GM12878 (cell line): ENCODE measurements around the gene CHERP. TPM values are rescaled to one million over a fixed set of nuclear protein-coding genes. Genes with fewer than 3 reads are reported as not detected.

Source experiments
- ATAC-seq: fragments of 200-7000 bp; cut with Tn5 transposase; 3 replicates; pipeline ENCODE4 v1.9.1; 2020; ENCODE audit warnings: mild to moderate bottlenecking, moderate library complexity
- BruUV-seq: library from RNA; stranded (reverse); fragments of 400-500 nt; replicated peaks from 2 replicates; lab custom pipeline; 2021; lab: Mats Ljungman, UMichigan
- CTCF ChIA-PET: fragments of 300-600 bp; sonication (Branson Sonifier 250); formaldehyde crosslinking; extraction: SDS; loops from one replicate; lab custom pipeline; 2021; ENCODE audit warnings: inconsistent platforms; lab: Yijun Ruan, JAX
- POLR2A ChIA-PET: fragments of 350-600 bp; formaldehyde crosslinking; extraction: SDS; loops from one replicate; lab custom pipeline; 2021; ENCODE audit warnings: inconsistent platforms; lab: Charles Lee
- RAD21 ChIA-PET: fragments of 300-600 bp; sonication (Branson Sonifier 250); formaldehyde crosslinking; loops from one replicate; lab custom pipeline; 2023; ENCODE audit warnings: antibody characterized with exemption; ENCODE audit not compliant: unreplicated experiment; lab: Charles Lee
- SMC1A ChIA-PET: fragments of 300-600 bp; sonication (Branson Sonifier 250); formaldehyde crosslinking; loops from one replicate; lab custom pipeline; 2023; ENCODE audit not compliant: unreplicated experiment, uncharacterized antibody; lab: Charles Lee
- DNase-seq: peaks from one replicate; pipeline ENCODE4 v3.0.0-alpha.2; 2011; ENCODE audit warnings: low read depth, low spot score
- FAIRE-seq: peaks from 3 replicates; lab custom pipeline; 2011; peaks lifted over from hg19 to GRCh38; lab: Jason Lieb, UNC
- H2AFZ ChIP-seq: 2 replicates; pipeline ENCODE4 v1.6.0; 2011; ENCODE audit warnings: low read depth, low read length, control low read depth; ENCODE audit not compliant: control insufficient read depth
- H3K27ac ChIP-seq: 2 replicates; pipeline ENCODE4 v1.5.1; 2011; ENCODE audit warnings: control low read depth; ENCODE audit not compliant: control insufficient read depth, insufficient read depth
- H3K27me3 ChIP-seq, 2 experiments: replicated peaks in 1 of 2; 2 replicates each; pipeline versions ENCODE4 v1.6.0 to v1.6.1; 2011; ENCODE audit warnings: low read length in 1 of 2; ENCODE audit not compliant: control insufficient read depth in 2 of 2, insufficient read depth in 2 of 2
- H3K36me3 ChIP-seq, 2 experiments: 2 replicates each; pipeline ENCODE4 v1.5.1; 2011; ENCODE audit warnings: low read length in 1 of 2; ENCODE audit not compliant: control insufficient read depth in 2 of 2, insufficient read depth in 2 of 2
- H3K4me1 ChIP-seq: 2 replicates; pipeline ENCODE4 v1.6.1; 2011; ENCODE audit warnings: mild to moderate bottlenecking, low read length, moderate library complexity, mixed read lengths; ENCODE audit not compliant: control insufficient read depth, insufficient read depth
- H3K4me2 ChIP-seq: 2 replicates; pipeline ENCODE4 v1.6.0; 2011; ENCODE audit warnings: control low read depth; ENCODE audit not compliant: control insufficient read depth, insufficient read depth
- H3K4me3 ChIP-seq: fragments of 200-600 bp; sonication (generic); 2 replicates; pipeline ENCODE4 v1.5.1; 2016
- H3K79me2 ChIP-seq: 2 replicates; pipeline ENCODE4 v1.6.0; 2011; ENCODE audit warnings: low read length; ENCODE audit not compliant: control insufficient read depth, insufficient read depth
- H3K9ac ChIP-seq: 2 replicates; pipeline ENCODE4 v1.8.0; 2011; ENCODE audit warnings: low read length, control low read depth, mixed read lengths; ENCODE audit not compliant: control insufficient read depth, insufficient read depth
- H3K9me3 ChIP-seq: replicated peaks from 3 replicates; pipeline ENCODE4 v1.5.1; 2011; ENCODE audit warnings: mild to moderate bottlenecking, low read length; ENCODE audit not compliant: control insufficient read depth, insufficient read depth
- H4K20me1 ChIP-seq: 2 replicates; pipeline ENCODE4 v1.6.0; 2011; ENCODE audit not compliant: control insufficient read depth, insufficient read depth
- CBX5 ChIP-seq: sonication (generic); IDR thresholded peaks from 2 replicates; pipeline ENCODE4 v1.6.1; 2016; ENCODE audit warnings: low read depth, moderate library complexity, mild to moderate bottlenecking, inconsistent platforms
- CHD1 ChIP-seq: IDR thresholded peaks from 2 replicates; pipeline ENCODE4 v1.6.1; 2012; ENCODE audit warnings: low read depth, low read length, improper control_type of control experiment
- IRF5 ChIP-seq: fragments of 450-650 bp; IDR thresholded peaks from 2 replicates; pipeline ENCODE4 v1.6.1; 2017; ENCODE audit warnings: borderline replicate concordance
- MEF2A ChIP-seq: IDR thresholded peaks from 2 replicates; pipeline ENCODE4 v1.6.1; 2011; ENCODE audit warnings: low read depth, mild to moderate bottlenecking, low read length, moderate library complexity; ENCODE audit not compliant: insufficient read depth
- MEF2B ChIP-seq: fragments of 450-650 bp; IDR thresholded peaks from 2 replicates; pipeline ENCODE4 v1.6.1; 2018; ENCODE audit warnings: mild to moderate bottlenecking, moderate library complexity; ENCODE audit not compliant: partially characterized antibody, poor library complexity, severe bottlenecking
- NFYA ChIP-seq: IDR thresholded peaks from 2 replicates; pipeline ENCODE4 v1.6.1; 2011; ENCODE audit warnings: low read depth, mild to moderate bottlenecking, low read length, improper control_type of control experiment, borderline replicate concordance
- RAD51 ChIP-seq: fragments of 450-650 bp; IDR thresholded peaks from 2 replicates; pipeline ENCODE4 v1.6.1; 2016; ENCODE audit warnings: moderate library complexity, mild to moderate bottlenecking, inconsistent platforms
- SMAD5 ChIP-seq: IDR thresholded peaks from 2 replicates; pipeline ENCODE4 v1.6.1; 2016; ENCODE audit warnings: antibody characterized with exemption, low read depth
- SUPT20H ChIP-seq: IDR thresholded peaks from 2 replicates; pipeline ENCODE4 v1.6.1; 2011; ENCODE audit warnings: low read depth, mild to moderate bottlenecking, low read length, moderate library complexity, borderline replicate concordance; ENCODE audit not compliant: control insufficient read depth
- TBL1XR1 ChIP-seq: IDR thresholded peaks from 2 replicates; pipeline ENCODE4 v1.6.1; 2012; ENCODE audit warnings: low read depth, low read length, improper control_type of control experiment
- YY1 ChIP-seq: IDR thresholded peaks from 2 replicates; pipeline ENCODE4 v1.6.1; 2011; ENCODE audit warnings: low read depth, mild to moderate bottlenecking, low read length
- WGBS: methylation state at CpG from one replicate; pipeline ENCODE4 v1.1.6; 2016; ENCODE audit warnings: low lambda C conversion rate; ENCODE audit not compliant: insufficient replicate concordance, insufficient coverage; ENCODE audit errors: missing lambda C conversion rate; 5-methylcytosine and 5-hydroxymethylcytosine counted together
- in situ Hi-C: fragments of 300-500 bp; cut with MboI; formaldehyde crosslinking; loops from 9 replicates; pipeline ENCODE4 v1.14.3; 2018; ENCODE audit warnings: mixed read lengths
- intact Hi-C: fragments of 100-400 bp; cut with micrococcal nuclease; formaldehyde crosslinking; loops from one replicate; pipeline ENCODE4 v1.14.2; 2022; ENCODE audit not compliant: unreplicated experiment
- polyA plus RNA-seq, 11 experiments: library from polyadenylated mRNA; depleted of rRNA in 4 of 11; unstranded in 6 of 11; stranded (reverse) in 5 of 11; fragments of >200 nt; fragmentation: Nextera tagmentation in 4 of 11; fragmentation: Illumina TruSeq in 1 of 11; extraction: Ambion mirVana in 4 of 11; extraction: Trizol in 1 of 11; gene quantifications; 1 replicate in 1 of 11; 2 replicates in 10 of 11; pipeline versions ENCODE4 v1.2.1 to v1.2.3, GENCODE V29; 2011 to 2016; ENCODE audit warnings: inconsistent platforms in 2 of 11, missing spikeins in 2 of 11, low read depth in 1 of 11
- total RNA-seq, 4 experiments: library from RNA; depleted of rRNA in 3 of 4; stranded (reverse); fragments of >200 nt in 3 of 4; fragmentation: Illumina TruSeq in 1 of 4; extraction: Trizol in 1 of 4; gene quantifications; 2 replicates each; pipeline versions ENCODE4 v1.2.1 to v1.2.3, GENCODE V29; 2013 to 2021
- TF ChIP-seq, protein P1 (sequence below): fragments of 450-650 bp; IDR thresholded peaks from 2 replicates; pipeline ENCODE4 v1.6.1; 2016; ENCODE audit warnings: mild to moderate bottlenecking
- TF ChIP-seq, protein P2 (sequence below): fragments of 150-350 bp; IDR thresholded peaks from 2 replicates; pipeline ENCODE4 v1.6.1; 2016; ENCODE audit warnings: low read depth, low read length
- TF ChIP-seq, protein P3 (sequence below): IDR thresholded peaks from 2 replicates; pipeline ENCODE4 v1.6.1; 2012; ENCODE audit warnings: low read length, inconsistent platforms

CHERP gene
- total and polyA plus RNA-seq, 10 of the 15 experiments (the other 5 are each of a cell fraction or from before 2014, with no cell fraction given), result 0.66 to 65.3 (median 12.2) TPM

DNA sequence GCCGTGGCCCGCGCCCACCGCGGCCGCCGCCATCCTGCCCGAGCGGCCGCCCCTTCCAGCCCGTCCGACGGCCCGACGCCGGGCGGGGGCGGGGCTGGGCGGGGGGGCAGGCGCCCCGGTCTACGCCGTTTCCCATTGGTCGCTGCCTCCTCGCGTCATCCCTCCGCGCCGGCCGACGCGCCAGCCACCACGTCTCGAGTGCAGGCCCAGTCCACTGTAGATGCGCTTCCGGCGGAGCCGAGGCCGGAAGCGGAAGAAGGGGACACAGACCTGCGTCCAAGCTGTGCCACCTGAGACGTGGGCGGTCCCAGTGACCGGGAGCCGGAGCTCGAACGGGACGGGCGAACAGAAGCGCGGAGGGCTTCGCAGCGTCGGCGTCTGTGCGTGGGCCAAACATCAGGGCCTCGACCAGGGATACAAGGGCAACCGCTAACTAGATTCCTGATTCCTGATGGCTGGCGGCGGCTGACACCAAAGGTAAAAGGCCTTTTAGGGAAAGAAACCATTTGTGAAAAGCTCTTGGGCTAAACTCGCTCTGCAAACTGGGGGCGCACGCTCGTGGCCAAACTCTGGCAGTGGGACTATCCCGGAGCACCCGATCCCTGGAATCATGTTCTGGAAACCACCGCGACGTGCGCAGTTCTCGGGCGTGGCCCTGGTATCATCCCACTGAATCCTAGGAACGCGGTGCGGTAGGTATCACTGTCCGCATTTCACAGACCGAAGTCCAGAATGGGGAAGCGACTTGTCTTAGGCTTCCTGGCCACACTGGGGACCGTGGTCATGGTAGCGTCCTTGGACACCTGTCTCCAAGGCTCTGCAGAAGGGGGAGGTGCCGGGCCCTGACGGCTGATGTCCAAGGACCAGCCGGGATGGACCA lies 30.3 kb upstream of the CHERP start, which contains the start of gene SLC35E1:
TSS of gene SLC35E1 (minus strand) at position 84 of the 880 bp plus-strand sequence. CDS start at position 33, 51 bp downstream.
- Histone ChIP-seq H3K4me1 (peaks cover 12% of the 10 kb centered on the region), H3K9ac (peak within 1 kb of the TSS; percentile 94), H3K4me2 (peak within 1 kb of the TSS; percentile 96), H3K36me3 (peaks cover 15 to 24% of the 10 kb centered on the region in 2 experiments), H3K79me2 (peaks cover 70% of the 10 kb centered on the region), H3K9me3 (no peaks in the 10 kb centered on the region), H2AFZ (peak within 1 kb of the TSS; percentile 71), H3K27me3 (no peaks in the 10 kb centered on the region), H3K4me3 (peak within 1 kb of the TSS; percentile 97), H3K27ac (peak within 1 kb of the TSS; percentile 87), H4K20me1 (peaks cover 2% of the 10 kb centered on the region; the same call in 1 of the 2 replicates)
- in situ Hi-C loops, result no loop called here
- BruUV-seq, result TSS peak; percentile 89
- ATAC-seq (peak; percentile 97), DNase-seq (peak; percentile 86), FAIRE-seq (peak; percentile 87)
- CTCF ChIA-PET, result interaction anchor here (1.0 to 2.4 kb wide), 4 partner anchors 12 to 190 kb away, joined by 3 to 15 read pairs (median 6); no protein-coding TSS in a partner anchor
- SMC1A ChIA-PET, result interaction anchor here (1.0 to 2.7 kb wide), 6 partner anchors 9 to 52 kb away, joined by 3 to 20 read pairs (median 6); no protein-coding TSS in a partner anchor
- POLR2A ChIA-PET, result interaction anchor here (0.9 to 6.5 kb wide), 10 partner anchors 9 to 89 kb away, joined by 3 to 93 read pairs (median 4); partner anchors contain the start of genes CHERP and SMIM7
- intact Hi-C loops, result no loop called here
- under 1% methylated on average over 64 of the region's 83 CpGs for WGBS
- RAD21 ChIA-PET, result interaction anchor here (0.7 to 2.6 kb wide), 8 partner anchors 9 to 88 kb away, joined by 3 to 28 read pairs (median 4); partner anchors contain the start of genes CALR3, CHERP, SMIM7 and TMEM38A
- no peak; the same call in 1 of the 2 replicates for TF ChIP-seq SMAD5
- 0 out of 2 replicates have a peak, but pooled peaks have one; percentile 53 for TF ChIP-seq CHD1
- TF ChIP-seq SUPT20H, result no peak
- TF ChIP-seq YY1, result peak; percentile 57; the same call in 1 of the 2 replicates
- no peak for TF ChIP-seq CBX5
- TF ChIP-seq, protein P1, sequence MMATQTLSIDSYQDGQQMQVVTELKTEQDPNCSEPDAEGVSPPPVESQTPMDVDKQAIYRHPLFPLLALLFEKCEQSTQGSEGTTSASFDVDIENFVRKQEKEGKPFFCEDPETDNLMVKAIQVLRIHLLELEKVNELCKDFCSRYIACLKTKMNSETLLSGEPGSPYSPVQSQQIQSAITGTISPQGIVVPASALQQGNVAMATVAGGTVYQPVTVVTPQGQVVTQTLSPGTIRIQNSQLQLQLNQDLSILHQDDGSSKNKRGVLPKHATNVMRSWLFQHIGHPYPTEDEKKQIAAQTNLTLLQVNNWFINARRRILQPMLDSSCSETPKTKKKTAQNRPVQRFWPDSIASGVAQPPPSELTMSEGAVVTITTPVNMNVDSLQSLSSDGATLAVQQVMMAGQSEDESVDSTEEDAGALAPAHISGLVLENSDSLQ, result no peak
- TF ChIP-seq TBL1XR1, result no peak
- no peak for TF ChIP-seq MEF2B
- TF ChIP-seq NFYA, result no peak
- TF ChIP-seq RAD51, result no peak
- TF ChIP-seq MEF2A, result 0 out of 2 replicates have a peak, but pooled peaks have one; percentile 58
- TF ChIP-seq, protein P2, sequence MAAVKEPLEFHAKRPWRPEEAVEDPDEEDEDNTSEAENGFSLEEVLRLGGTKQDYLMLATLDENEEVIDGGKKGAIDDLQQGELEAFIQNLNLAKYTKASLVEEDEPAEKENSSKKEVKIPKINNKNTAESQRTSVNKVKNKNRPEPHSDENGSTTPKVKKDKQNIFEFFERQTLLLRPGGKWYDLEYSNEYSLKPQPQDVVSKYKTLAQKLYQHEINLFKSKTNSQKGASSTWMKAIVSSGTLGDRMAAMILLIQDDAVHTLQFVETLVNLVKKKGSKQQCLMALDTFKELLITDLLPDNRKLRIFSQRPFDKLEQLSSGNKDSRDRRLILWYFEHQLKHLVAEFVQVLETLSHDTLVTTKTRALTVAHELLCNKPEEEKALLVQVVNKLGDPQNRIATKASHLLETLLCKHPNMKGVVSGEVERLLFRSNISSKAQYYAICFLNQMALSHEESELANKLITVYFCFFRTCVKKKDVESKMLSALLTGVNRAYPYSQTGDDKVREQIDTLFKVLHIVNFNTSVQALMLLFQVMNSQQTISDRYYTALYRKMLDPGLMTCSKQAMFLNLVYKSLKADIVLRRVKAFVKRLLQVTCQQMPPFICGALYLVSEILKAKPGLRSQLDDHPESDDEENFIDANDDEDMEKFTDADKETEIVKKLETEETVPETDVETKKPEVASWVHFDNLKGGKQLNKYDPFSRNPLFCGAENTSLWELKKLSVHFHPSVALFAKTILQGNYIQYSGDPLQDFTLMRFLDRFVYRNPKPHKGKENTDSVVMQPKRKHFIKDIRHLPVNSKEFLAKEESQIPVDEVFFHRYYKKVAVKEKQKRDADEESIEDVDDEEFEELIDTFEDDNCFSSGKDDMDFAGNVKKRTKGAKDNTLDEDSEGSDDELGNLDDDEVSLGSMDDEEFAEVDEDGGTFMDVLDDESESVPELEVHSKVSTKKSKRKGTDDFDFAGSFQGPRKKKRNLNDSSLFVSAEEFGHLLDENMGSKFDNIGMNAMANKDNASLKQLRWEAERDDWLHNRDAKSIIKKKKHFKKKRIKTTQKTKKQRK, result no peak
- TF ChIP-seq, protein P3, sequence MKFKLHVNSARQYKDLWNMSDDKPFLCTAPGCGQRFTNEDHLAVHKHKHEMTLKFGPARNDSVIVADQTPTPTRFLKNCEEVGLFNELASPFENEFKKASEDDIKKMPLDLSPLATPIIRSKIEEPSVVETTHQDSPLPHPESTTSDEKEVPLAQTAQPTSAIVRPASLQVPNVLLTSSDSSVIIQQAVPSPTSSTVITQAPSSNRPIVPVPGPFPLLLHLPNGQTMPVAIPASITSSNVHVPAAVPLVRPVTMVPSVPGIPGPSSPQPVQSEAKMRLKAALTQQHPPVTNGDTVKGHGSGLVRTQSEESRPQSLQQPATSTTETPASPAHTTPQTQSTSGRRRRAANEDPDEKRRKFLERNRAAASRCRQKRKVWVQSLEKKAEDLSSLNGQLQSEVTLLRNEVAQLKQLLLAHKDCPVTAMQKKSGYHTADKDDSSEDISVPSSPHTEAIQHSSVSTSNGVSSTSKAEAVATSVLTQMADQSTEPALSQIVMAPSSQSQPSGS, result no peak
- TF ChIP-seq IRF5, result no peak
